Peyer's patch (tissue), 4 donors: ENCODE results near the gene HYKK.

Experiments
- POLR2A ChIP-seq, 2 donors: fragments of 450-650 bp; IDR thresholded peaks; one replicate each; pipeline ENCODE4 v1.5.1; 2017; ENCODE audit warnings: antibody characterized with exemption in 2 of 2, mild to moderate bottlenecking in 2 of 2, moderate library complexity in 2 of 2
- TF ChIP-seq, protein P1 (sequence below), 6 experiments: fragments of 450-650 bp in 4 of 6; fragments of 200-600 bp in 2 of 6; sonication (generic) in 1 of 6; IDR thresholded peaks; one replicate each; pipeline ENCODE4 v1.5.1; 2017 to 2019; ENCODE audit warnings: antibody characterized with exemption in 6 of 6, mild to moderate bottlenecking in 3 of 6, moderate library complexity in 1 of 6

DNA sequence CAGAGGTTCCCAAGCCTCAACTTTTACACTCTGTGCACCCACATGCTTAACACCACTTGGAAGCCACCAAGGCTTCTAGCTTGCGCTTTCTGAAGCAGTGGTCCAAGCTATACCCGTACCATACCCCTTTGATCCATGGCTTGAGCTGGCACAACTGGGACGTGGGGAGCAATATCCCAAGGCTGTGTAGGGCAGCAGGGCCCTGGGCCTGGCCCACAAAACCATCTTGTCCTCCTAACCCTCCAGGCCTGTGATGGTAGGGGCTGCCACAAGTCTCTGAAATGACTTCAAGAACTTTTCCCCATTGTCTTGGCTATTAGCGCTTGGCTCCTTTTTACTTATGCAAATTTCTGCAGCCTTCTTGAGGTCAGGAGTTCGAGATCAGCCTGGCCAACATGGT lies 16.9 kb downstream of the HYKK start:
- TF ChIP-seq, protein P1, sequence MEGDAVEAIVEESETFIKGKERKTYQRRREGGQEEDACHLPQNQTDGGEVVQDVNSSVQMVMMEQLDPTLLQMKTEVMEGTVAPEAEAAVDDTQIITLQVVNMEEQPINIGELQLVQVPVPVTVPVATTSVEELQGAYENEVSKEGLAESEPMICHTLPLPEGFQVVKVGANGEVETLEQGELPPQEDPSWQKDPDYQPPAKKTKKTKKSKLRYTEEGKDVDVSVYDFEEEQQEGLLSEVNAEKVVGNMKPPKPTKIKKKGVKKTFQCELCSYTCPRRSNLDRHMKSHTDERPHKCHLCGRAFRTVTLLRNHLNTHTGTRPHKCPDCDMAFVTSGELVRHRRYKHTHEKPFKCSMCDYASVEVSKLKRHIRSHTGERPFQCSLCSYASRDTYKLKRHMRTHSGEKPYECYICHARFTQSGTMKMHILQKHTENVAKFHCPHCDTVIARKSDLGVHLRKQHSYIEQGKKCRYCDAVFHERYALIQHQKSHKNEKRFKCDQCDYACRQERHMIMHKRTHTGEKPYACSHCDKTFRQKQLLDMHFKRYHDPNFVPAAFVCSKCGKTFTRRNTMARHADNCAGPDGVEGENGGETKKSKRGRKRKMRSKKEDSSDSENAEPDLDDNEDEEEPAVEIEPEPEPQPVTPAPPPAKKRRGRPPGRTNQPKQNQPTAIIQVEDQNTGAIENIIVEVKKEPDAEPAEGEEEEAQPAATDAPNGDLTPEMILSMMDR (IDR thresholded peaks at IDR 0.05): no peak
- no peak for TF ChIP-seq POLR2A (IDR thresholded peaks at IDR 0.05)
